CD4-positive, CD25-positive, alpha-beta regulatory T cell (primary cell): Measurements from ENCODE around the gene CD109. TPM values are rescaled to one million over a fixed set of nuclear protein-coding genes. Genes with fewer than 3 reads are reported as not detected.

Experiments used
- ATAC-seq, 2 donors: fragments of 150-1000 bp; cut with Tn5 transposase; one replicate each; pipeline ENCODE4 v1.10.0; 2021; ENCODE audit warnings: low read depth in 2 of 2, moderate number of reproducible peaks in 2 of 2, moderate library complexity in 1 of 2
- DNase-seq, 3 donors: peaks; one replicate each; pipeline versions ENCODE4 v3.0.0 to v3.0.0-alpha.2; 2012 to 2022; ENCODE audit warnings: mixed read lengths in 1 of 3
- H3K27ac ChIP-seq: one replicate; pipeline ENCODE4 v1.7.0; 2013; ENCODE audit warnings: mild to moderate bottlenecking, low read length; ENCODE audit not compliant: insufficient read depth, poor library complexity, severe bottlenecking
- H3K27me3 ChIP-seq: one replicate; pipeline ENCODE4 v1.7.0; 2013; ENCODE audit warnings: low read length; ENCODE audit not compliant: control insufficient read depth, insufficient read depth
- H3K36me3 ChIP-seq: one replicate; pipeline ENCODE4 v1.7.0; 2013; ENCODE audit warnings: mild to moderate bottlenecking, low read length, moderate library complexity; ENCODE audit not compliant: control insufficient read depth, insufficient read depth
- H3K4me1 ChIP-seq: 2 replicates; pipeline ENCODE4 v1.7.0; 2013; ENCODE audit warnings: mild to moderate bottlenecking, low read length; ENCODE audit not compliant: insufficient read depth, control insufficient read depth, poor library complexity, severe bottlenecking
- H3K4me3 ChIP-seq: one replicate; pipeline ENCODE4 v1.7.0; 2013; ENCODE audit warnings: low read depth, mild to moderate bottlenecking, low read length, moderate library complexity
- H3K9me3 ChIP-seq, 2 experiments: 1 replicate in 1 of 2; 2 replicates in 1 of 2; pipeline ENCODE4 v1.7.0; 2013; ENCODE audit warnings: low read length in 2 of 2, mild to moderate bottlenecking in 1 of 2, moderate library complexity in 1 of 2; ENCODE audit not compliant: control insufficient read depth in 2 of 2
- H3K27ac Mint-ChIP-seq, 3 donors: one replicate each; pipeline ENCODE4 v1.8.0; 2020 to 2022; ENCODE audit warnings: mild to moderate bottlenecking in 3 of 3, mixed read lengths in 3 of 3, moderate library complexity in 2 of 3
- H3K27me3 Mint-ChIP-seq: one replicate; pipeline ENCODE4 v1.8.0; 2022; ENCODE audit warnings: mild to moderate bottlenecking, mixed read lengths
- H3K36me3 Mint-ChIP-seq: one replicate; pipeline ENCODE4 v1.8.0; 2020; ENCODE audit warnings: mixed read lengths
- H3K4me1 Mint-ChIP-seq, 4 donors: one replicate each; pipeline ENCODE4 v1.8.0; 2020 to 2022; ENCODE audit warnings: mixed read lengths in 4 of 4, mild to moderate bottlenecking in 1 of 4
- H3K4me3 Mint-ChIP-seq, 4 donors: one replicate each; pipeline ENCODE4 v1.8.0; 2020 to 2022; ENCODE audit warnings: mild to moderate bottlenecking in 4 of 4, mixed read lengths in 4 of 4, moderate library complexity in 3 of 4
- H3K9me3 Mint-ChIP-seq, 7 donors: one replicate each; pipeline ENCODE4 v1.8.0; 2020 to 2022; ENCODE audit warnings: mixed read lengths in 7 of 7, mild to moderate bottlenecking in 3 of 7, moderate library complexity in 2 of 7
- polyA plus RNA-seq, 4 donors: library from polyadenylated mRNA; unstranded; fragments of 300-500 nt; fragmentation: Illumina TruSeq; gene quantifications; one replicate each; pipeline ENCODE4 v1.2.3, GENCODE V29; 2021
- total RNA-seq: library from RNA; stranded (reverse); gene quantifications from one replicate; pipeline ENCODE4 v1.2.3, GENCODE V29; 2022

The CD109 gene
- total and polyA plus RNA-seq, 5 donors from 2014 or later, result 0.02 to 1.3 (median 0.08) TPM

DNA sequence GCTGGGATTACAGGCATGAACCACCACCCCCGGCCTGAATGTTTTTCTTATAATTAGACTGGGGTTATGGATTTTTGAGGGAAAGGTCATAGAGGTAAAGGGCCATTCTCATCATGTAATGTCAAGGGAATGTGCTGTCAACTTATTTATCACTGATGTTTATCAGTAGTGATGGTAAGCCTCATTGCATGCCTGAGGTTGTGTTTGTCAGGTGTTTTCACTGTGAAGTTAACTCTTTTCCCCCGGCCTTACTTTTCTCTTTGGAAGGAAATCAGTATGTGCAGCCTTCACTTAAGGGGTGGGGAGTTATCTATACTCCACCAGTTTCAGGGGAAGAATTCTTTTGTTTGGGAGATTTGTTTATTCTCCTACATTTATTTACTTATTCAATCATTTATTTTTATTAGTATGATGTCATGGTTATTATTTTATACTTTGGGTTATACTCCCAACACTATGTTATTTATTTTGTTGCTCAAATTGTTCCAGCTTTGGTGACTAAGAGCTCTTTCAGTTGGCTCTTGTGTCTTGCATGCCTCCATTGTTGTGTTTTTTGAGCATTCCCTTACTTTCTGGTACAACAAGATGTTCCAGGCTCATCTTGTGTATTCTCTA lies 39.4 kb upstream of the CD109 start:
- no peaks in the 10 kb centered on the region for H3K36me3 ChIP-seq
- Mint-ChIP-seq H3K4me1 (peaks cover 19 to 40% (median 28%) of the 10 kb centered on the region in 4 donors), H3K27ac (peak overlapping the region in 2 of 3 donors; percentile 2 to 12), H3K9me3 (no peaks in the 10 kb centered on the region), H3K4me3 (peak overlapping the region in 2 of 4 donors; percentile 56 to 58), H3K36me3 (no peaks in the 10 kb centered on the region), H3K27me3 (no peaks in the 10 kb centered on the region)
- H3K9me3 ChIP-seq, result no peaks in the 10 kb centered on the region
- no peak overlapping the region for H3K4me3 ChIP-seq
- H3K27me3 ChIP-seq, result no peaks in the 10 kb centered on the region
- ATAC-seq (no peak), DNase-seq (no peak)
- H3K27ac ChIP-seq, result no peak overlapping the region
- H3K4me1 ChIP-seq, result peaks cover 20% of the 10 kb centered on the region

DNA sequence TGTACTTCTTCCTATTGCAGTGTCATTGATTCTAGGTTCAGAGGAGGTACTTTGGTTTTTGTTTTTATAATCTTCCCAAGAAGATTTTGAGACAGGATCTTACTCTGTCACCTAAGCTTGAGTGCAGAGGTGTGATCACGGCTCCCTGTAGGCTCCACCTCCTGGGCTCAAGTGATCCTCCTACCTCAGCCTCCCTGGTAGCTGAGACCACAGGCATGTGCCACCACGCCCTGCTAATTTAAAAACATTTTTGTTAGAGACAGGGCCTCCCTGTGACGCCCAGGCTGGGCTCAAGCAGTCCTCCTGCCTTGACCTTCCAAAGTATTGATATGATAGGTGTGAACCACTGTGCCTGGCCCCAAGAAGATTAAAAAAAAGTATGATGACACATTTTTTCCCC lies 38.8 kb upstream of the CD109 start:
- H3K27me3 ChIP-seq, result no peaks in the 10 kb centered on the region
- ATAC-seq, result no peak
- no peak overlapping the region for H3K27ac ChIP-seq
- H3K4me3 ChIP-seq, result no peak overlapping the region
- peaks cover 18% of the 10 kb centered on the region for H3K4me1 ChIP-seq
- Mint-ChIP-seq H3K27me3 (no peaks in the 10 kb centered on the region), H3K4me1 (peaks cover 15 to 35% (median 24%) of the 10 kb centered on the region in 4 donors), H3K4me3 (peak overlapping the region in 2 of 4 donors; percentile 56 to 58), H3K9me3 (no peaks in the 10 kb centered on the region), H3K27ac (peak overlapping the region in 2 of 3 donors; percentile 2 to 12), H3K36me3 (no peaks in the 10 kb centered on the region)
- no peaks in the 10 kb centered on the region for H3K36me3 ChIP-seq
- DNase-seq, result peak in 1 of 3 donors; percentile 58
- no peaks in the 10 kb centered on the region for H3K9me3 ChIP-seq

DNA sequence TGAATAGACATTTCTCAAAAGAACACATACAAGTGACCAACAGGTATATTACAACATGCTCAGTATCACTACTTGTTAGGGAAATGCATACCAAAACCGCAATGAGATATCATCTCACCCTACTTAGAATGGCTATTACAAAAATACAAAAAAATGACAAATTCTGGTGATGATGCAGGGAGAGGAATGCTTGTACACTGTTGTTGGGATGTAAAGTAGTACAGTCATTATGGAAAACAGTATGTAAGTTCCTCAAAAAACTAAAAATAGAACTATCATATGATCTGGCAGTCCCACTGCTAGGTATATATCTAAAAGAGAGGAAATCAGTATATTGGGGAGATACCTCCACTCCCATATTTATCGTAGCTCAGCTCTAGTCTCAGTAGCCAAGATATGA lies 31.3 kb upstream of the CD109 start:
- H3K9me3 Mint-ChIP-seq, result peaks cover 0 to 2% (median 0%) of the 10 kb centered on the region in 7 donors
- Histone ChIP-seq H3K4me3 (no peak overlapping the region), H3K36me3 (no peaks in the 10 kb centered on the region), H3K4me1 (no peaks in the 10 kb centered on the region), H3K9me3 (no peaks in the 10 kb centered on the region), H3K27ac (no peak overlapping the region), H3K27me3 (peaks cover 9% of the 10 kb centered on the region)
- no peak for ATAC-seq
- no peak for DNase-seq
- H3K4me1 Mint-ChIP-seq, result peaks cover 0 to 4% (median 0%) of the 10 kb centered on the region in 4 donors
- H3K4me3 Mint-ChIP-seq, result no peak overlapping the region
- H3K27ac Mint-ChIP-seq, result no peak overlapping the region
- peaks cover 17% of the 10 kb centered on the region for H3K27me3 Mint-ChIP-seq
- H3K36me3 Mint-ChIP-seq, result no peaks in the 10 kb centered on the region

GRCh38 chr6:73665686-73666319 lies 30.2 kb upstream of the CD109 start:
- H3K27ac Mint-ChIP-seq, result no peak overlapping the region

DNA sequence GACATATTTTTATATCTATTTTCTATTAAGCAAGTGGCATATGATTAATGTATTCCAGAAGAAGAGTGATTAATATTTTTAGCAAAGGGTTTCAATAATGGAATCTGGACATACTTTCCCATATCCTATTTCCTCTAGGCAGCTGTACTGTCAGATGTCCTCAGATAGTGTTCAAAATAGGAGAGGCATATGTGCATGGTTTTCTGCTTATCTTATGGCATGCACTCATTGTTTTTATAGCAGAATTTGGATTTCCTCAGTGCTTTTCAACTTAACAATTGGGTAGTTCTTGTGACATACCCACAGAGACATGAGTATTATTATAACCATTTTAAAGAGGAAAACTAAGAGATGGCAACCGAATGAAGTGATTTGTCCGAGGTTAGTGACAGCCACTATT lies 29.6 kb upstream of the CD109 start:
- peaks cover 12% of the 10 kb centered on the region for H3K27me3 ChIP-seq
- Mint-ChIP-seq H3K36me3 (no peaks in the 10 kb centered on the region), H3K27me3 (peaks cover 33% of the 10 kb centered on the region), H3K4me1 (peaks cover 0 to 4% (median 0%) of the 10 kb centered on the region in 4 donors), H3K9me3 (peaks cover 0 to 2% (median 0%) of the 10 kb centered on the region in 7 donors), H3K4me3 (no peak overlapping the region), H3K27ac (no peak overlapping the region)
- no peak for DNase-seq
- no peaks in the 10 kb centered on the region for H3K36me3 ChIP-seq
- ATAC-seq, result no peak
- no peaks in the 10 kb centered on the region for H3K9me3 ChIP-seq
- H3K27ac ChIP-seq, result no peak overlapping the region
- H3K4me1 ChIP-seq, result no peaks in the 10 kb centered on the region
- H3K4me3 ChIP-seq, result no peak overlapping the region

More at GRCh38 chr6:73665686-73666319, 30.2 kb upstream of the CD109 start:
- H3K27me3 ChIP-seq, result peaks cover 12% of the 10 kb centered on the region
- no peak overlapping the region for H3K4me3 ChIP-seq
- peaks cover 0 to 4% (median 0%) of the 10 kb centered on the region in 4 donors for H3K4me1 Mint-ChIP-seq
- no peak for ATAC-seq
- no peak overlapping the region for H3K27ac ChIP-seq
- H3K9me3 Mint-ChIP-seq, result peaks cover 0 to 2% (median 0%) of the 10 kb centered on the region in 7 donors
- peaks cover 28% of the 10 kb centered on the region for H3K27me3 Mint-ChIP-seq
- no peaks in the 10 kb centered on the region for H3K36me3 Mint-ChIP-seq
- H3K4me1 ChIP-seq, result no peaks in the 10 kb centered on the region
- DNase-seq, result peak in 1 of 3 donors; percentile 24
- H3K4me3 Mint-ChIP-seq, result no peak overlapping the region
- no peaks in the 10 kb centered on the region for H3K36me3 ChIP-seq
- H3K9me3 ChIP-seq, result no peaks in the 10 kb centered on the region

DNA sequence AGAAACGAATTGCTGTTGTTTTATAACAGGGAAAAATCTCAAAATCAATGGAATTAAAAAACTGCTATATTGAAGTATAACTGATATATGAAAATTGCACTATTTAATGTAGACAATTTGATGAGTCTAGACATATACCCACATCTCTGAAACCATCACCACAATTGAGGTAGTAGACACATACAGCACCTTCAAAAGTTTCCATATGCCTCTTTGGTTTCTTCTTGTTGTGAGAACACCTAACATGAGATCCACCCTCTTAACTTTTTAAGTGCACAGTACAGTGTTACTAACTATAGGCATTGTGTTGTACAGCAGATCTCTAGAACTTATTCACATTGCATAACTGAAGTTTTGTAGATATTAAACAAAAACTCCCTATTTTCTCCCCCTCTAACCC lies 28.2 kb upstream of the CD109 start:
- ATAC-seq (no peak), DNase-seq (no peak)
- Histone ChIP-seq H3K36me3 (no peaks in the 10 kb centered on the region), H3K4me1 (no peaks in the 10 kb centered on the region), H3K9me3 (no peaks in the 10 kb centered on the region), H3K27ac (no peak overlapping the region), H3K27me3 (peaks cover 14% of the 10 kb centered on the region), H3K4me3 (no peak overlapping the region)
- Mint-ChIP-seq H3K27me3 (peaks cover 42% of the 10 kb centered on the region), H3K4me1 (peaks cover 0 to 4% (median 0%) of the 10 kb centered on the region in 4 donors), H3K36me3 (no peaks in the 10 kb centered on the region), H3K27ac (peak overlapping the region in 1 of 3 donors; percentile 33), H3K9me3 (peaks cover 0 to 2% (median 0%) of the 10 kb centered on the region in 7 donors), H3K4me3 (no peak overlapping the region)

- ATAC-seq (no peak), DNase-seq (no peak)
- Mint-ChIP-seq H3K27ac (no peak overlapping the region), H3K36me3 (no peaks in the 10 kb centered on the region), H3K4me1 (peaks cover 0 to 4% (median 0%) of the 10 kb centered on the region in 4 donors), H3K4me3 (peak overlapping the region in 1 of 4 donors; percentile 33), H3K27me3 (peaks cover 42% of the 10 kb centered on the region), H3K9me3 (peaks cover 0 to 2% (median 0%) of the 10 kb centered on the region in 7 donors)
- Histone ChIP-seq H3K4me1 (no peaks in the 10 kb centered on the region), H3K4me3 (no peak overlapping the region), H3K36me3 (no peaks in the 10 kb centered on the region), H3K27me3 (peaks cover 14% of the 10 kb centered on the region), H3K9me3 (no peaks in the 10 kb centered on the region), H3K27ac (no peak overlapping the region)
These were observed 27.0 kb upstream of the CD109 start for GRCh38 chr6:73669005-73669404.
